ENCODE measurements around the gene S100A6. TPM values are rescaled to one million over a fixed set of nuclear protein-coding genes. Genes with fewer than 3 reads are reported as not detected.
"Not testable (repeated sequence)": the region's sequence is repeated elsewhere in the genome, so short reads cannot be mapped to it uniquely, and the experiment has no call there.

The S100A6 gene
- total RNA-seq (2014; rRNA removed), result 982 and 1,031 TPM in 2 replicates
- polyA plus RNA-seq (2012), result 7,560 TPM

- DNase-seq (ENCODE audit: low read depth), result peak; percentile 79
Measured at GRCh38 chr1:153535242-153536011, at the start of gene S100A6. TSS of gene S100A6 (minus strand) at chr1:153535991. CDS start at chr1:153535339, 652 bp downstream.

- no peak for DNase-seq (ENCODE audit: low read depth)
Measured at GRCh38 chr1:153585006-153585405, 49.2 kb upstream of the S100A6 start.

- DNase-seq (ENCODE audit: low read depth), result no peak
Measured at GRCh38 chr1:153583976-153584375, 48.2 kb upstream of the S100A6 start.

- DNase-seq (ENCODE audit: low read depth), result not testable (repeated sequence)
Measured at GRCh38 chr1:153583514-153583913, 47.7 kb upstream of the S100A6 start.

- not testable (repeated sequence) for DNase-seq (ENCODE audit: low read depth)
Measured at GRCh38 chr1:153582836-153583235, 47.0 kb upstream of the S100A6 start.

GRCh38 chr1:153578936-153579335 is 43.1 kb upstream of the S100A6 start:
- no peak for DNase-seq (ENCODE audit: low read depth)

- no peak for DNase-seq (ENCODE audit: low read depth)
Measured at GRCh38 chr1:153578490-153578889, 42.7 kb upstream of the S100A6 start.

GRCh38 chr1:153577624-153578051 is 41.8 kb upstream of the S100A6 start:
- no peak for DNase-seq (ENCODE audit: low read depth)

GRCh38 chr1:153577138-153577537 is 41.3 kb upstream of the S100A6 start:
- no peak for DNase-seq (ENCODE audit: low read depth)

GRCh38 chr1:153575497-153575896 is 39.7 kb upstream of the S100A6 start:
- not testable (repeated sequence) for DNase-seq (ENCODE audit: low read depth)

- DNase-seq (ENCODE audit: low read depth), result not testable (repeated sequence)
Measured at GRCh38 chr1:153575081-153575491, 39.3 kb upstream of the S100A6 start.

- peak; percentile 31 for DNase-seq (ENCODE audit: low read depth)
Measured at GRCh38 chr1:153573351-153573750, 37.6 kb upstream of the S100A6 start.

GRCh38 chr1:153572569-153573015 is 36.8 kb upstream of the S100A6 start:
- DNase-seq (ENCODE audit: low read depth), result peak; percentile 92

- DNase-seq (ENCODE audit: low read depth), result no peak
Measured at GRCh38 chr1:153571706-153572105, 35.9 kb upstream of the S100A6 start.

- DNase-seq (ENCODE audit: low read depth), result no peak
Measured at GRCh38 chr1:153570874-153571273, 35.1 kb upstream of the S100A6 start.

- no peak for DNase-seq (ENCODE audit: low read depth)
Measured at GRCh38 chr1:153569465-153569864, 33.7 kb upstream of the S100A6 start.

GRCh38 chr1:153568367-153569099 is 32.7 kb upstream of the S100A6 start:
- peak; percentile 93 for DNase-seq (ENCODE audit: low read depth)

GRCh38 chr1:153567621-153568366 is 32.0 kb upstream of the S100A6 start:
- DNase-seq (ENCODE audit: low read depth), result peak; percentile 80

- DNase-seq (ENCODE audit: low read depth), result peak; percentile 99
Measured at GRCh38 chr1:153566414-153567371, 30.9 kb upstream of the S100A6 start.

- DNase-seq (ENCODE audit: low read depth), result peak; percentile 97
Measured at GRCh38 chr1:153565529-153566374, 30.0 kb upstream of the S100A6 start, which contains the start of gene S100A2. TSS of gene S100A2 (minus strand) at chr1:153565844. CDS start at chr1:153563877, 1,967 bp downstream.
